ENCODE measurements around the gene FREY1.

- TF ChIP-seq POLR2AphosphoS5 (IDR thresholded peaks at IDR 0.05; ENCODE audit: low read depth, low read length): no peak
- no peak for TF ChIP-seq REST (IDR thresholded peaks at IDR 0.05; ENCODE audit: insufficient read depth in 1 of 2, low read depth in 2 of 2, low read length in 2 of 2)
- TF ChIP-seq TAF1 (IDR thresholded peaks at IDR 0.05; ENCODE audit: borderline replicate concordance, insufficient read depth, low read length): no peak
- no peak for TF ChIP-seq SIN3A (IDR thresholded peaks at IDR 0.05; ENCODE audit: borderline replicate concordance, insufficient read depth, low read length)
- no peak for TF ChIP-seq FOXP2 (optimal IDR thresholded peaks at IDR 0.05; ENCODE audit: borderline replicate concordance, extremely low read depth, extremely low read length, insufficient read depth)
Measured at GRCh38 chr11:45930951-45931570, 24.0 kb upstream of the FREY1 start.
